IMR-90 (cell line): ENCODE data around the gene PCBP4. TPM values are rescaled to one million over a fixed set of nuclear protein-coding genes. Genes with fewer than 3 reads are reported as not detected.

Experiments
- FOS ChIP-seq: fragments of 150-350 bp; IDR thresholded peaks from 2 replicates; pipeline ENCODE4 v1.6.1; 2016; ENCODE audit warnings: low read depth, low read length
- MXI1 ChIP-seq: IDR thresholded peaks from 2 replicates; pipeline ENCODE4 v1.6.1; 2012; ENCODE audit warnings: low read depth, mild to moderate bottlenecking, low read length, moderate library complexity, borderline replicate concordance
- polyA plus RNA-seq, 3 experiments: library from polyadenylated mRNA; depleted of rRNA; stranded (reverse); fragments of >200 nt; gene quantifications; 2 replicates each; pipeline ENCODE4 v1.2.3, GENCODE V29; 2012; ENCODE audit warnings: low replicate concordance in 1 of 3
- total RNA-seq: library from RNA; depleted of rRNA; stranded (reverse); fragments of >200 nt; gene quantifications from 2 replicates; pipeline ENCODE4 v1.2.3, GENCODE V29; 2012
- TF ChIP-seq, protein P1 (sequence below): fragments of 150-350 bp; IDR thresholded peaks from 2 replicates; pipeline ENCODE4 v1.6.1; 2016; ENCODE audit warnings: low read depth, mild to moderate bottlenecking, low read length, moderate library complexity, borderline replicate concordance

The PCBP4 gene
- total and polyA plus RNA-seq, 2 of the 4 experiments (the other 2 are of a cell fraction), result 70.8 to 110 TPM

DNA sequence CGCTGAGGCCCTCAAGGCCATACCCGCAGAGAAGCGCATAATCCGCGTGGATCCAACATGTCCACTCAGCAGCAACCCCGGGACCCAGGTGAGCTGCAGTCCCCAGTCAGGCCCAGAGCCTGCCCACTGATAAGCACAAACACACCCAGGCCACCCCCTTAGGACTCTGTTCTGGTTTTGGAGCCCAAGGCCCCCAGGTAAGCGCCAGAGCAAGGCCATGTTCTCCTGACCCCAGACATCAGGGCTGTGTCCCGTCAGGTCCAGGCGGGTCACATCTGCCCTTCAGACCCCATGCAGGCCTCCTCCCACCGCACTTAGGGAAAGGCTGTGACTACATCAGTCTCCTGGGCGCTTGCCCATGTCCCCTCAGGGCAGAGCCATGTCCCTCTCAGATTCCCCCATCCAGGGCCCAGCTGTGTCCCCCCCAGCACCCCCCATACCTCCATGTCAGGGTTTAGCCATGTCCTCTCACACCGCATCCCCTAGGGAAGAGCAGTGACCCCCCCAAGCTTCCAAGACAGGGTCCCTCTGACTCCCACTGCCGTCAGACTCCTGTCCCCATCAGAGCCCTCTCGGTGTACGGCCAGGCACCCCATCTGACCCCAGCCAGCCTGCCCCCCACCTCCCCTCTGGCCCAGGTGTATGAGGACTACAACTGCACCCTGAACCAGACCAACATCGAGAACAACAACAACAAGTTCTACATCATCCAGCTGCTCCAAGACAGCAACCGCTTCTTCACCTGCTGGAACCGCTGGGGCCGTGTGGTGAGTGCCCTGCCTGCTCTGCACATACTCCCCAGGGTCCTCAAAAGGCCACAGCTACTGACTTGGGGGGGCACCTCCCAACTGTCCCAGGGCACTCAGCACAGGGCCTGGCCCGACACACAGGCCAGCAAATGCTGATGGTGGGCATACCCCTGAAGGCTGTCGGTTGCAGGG lies 23.5 kb downstream of the PCBP4 start (continued):
- TF ChIP-seq, protein P1, sequence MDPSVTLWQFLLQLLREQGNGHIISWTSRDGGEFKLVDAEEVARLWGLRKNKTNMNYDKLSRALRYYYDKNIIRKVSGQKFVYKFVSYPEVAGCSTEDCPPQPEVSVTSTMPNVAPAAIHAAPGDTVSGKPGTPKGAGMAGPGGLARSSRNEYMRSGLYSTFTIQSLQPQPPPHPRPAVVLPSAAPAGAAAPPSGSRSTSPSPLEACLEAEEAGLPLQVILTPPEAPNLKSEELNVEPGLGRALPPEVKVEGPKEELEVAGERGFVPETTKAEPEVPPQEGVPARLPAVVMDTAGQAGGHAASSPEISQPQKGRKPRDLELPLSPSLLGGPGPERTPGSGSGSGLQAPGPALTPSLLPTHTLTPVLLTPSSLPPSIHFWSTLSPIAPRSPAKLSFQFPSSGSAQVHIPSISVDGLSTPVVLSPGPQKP, result no peak
- no peak for TF ChIP-seq MXI1
- TF ChIP-seq FOS, result no peak
